ENCODE data around the gene PPA1. TPM values are rescaled to one million over a fixed set of nuclear protein-coding genes. Genes with fewer than 3 reads are reported as not detected.
"Not testable (repeated sequence)": the region's sequence is repeated elsewhere in the genome, so short reads cannot be mapped to it uniquely, and the experiment has no call there.

Gene PPA1
- total RNA-seq, 1 donor from 2014 or later: 303 TPM

GRCh38 chr10:70212277-70212676, 21.0 kb downstream of the PPA1 start:
- no peak for DNase-seq (ENCODE audit: low read depth)

DNA sequence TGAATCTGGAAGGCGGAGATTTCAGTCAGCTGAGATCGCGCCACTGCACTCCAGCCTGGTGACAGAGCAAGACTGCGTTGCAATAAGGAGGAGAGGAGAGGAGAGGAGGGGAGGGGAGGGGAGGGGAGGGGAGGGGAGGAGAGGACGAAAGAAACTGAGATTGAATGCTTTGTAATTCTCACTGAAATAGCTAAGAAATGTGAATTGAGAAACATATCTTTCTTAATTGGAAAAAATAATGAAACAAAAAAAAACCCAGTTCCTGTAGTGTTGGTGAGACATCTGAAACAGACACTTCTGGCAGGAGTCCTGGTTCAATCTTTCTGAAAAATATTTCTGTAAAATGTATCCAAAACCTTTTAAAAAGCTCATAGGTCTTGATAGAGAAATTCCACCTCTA, 26.5 kb downstream of the PPA1 start:
- no peak for DNase-seq (ENCODE audit: low read depth)

GRCh38 chr10:70201105-70201504, 32.1 kb downstream of the PPA1 start:
- DNase-seq (ENCODE audit: low read depth): no peak

DNA sequence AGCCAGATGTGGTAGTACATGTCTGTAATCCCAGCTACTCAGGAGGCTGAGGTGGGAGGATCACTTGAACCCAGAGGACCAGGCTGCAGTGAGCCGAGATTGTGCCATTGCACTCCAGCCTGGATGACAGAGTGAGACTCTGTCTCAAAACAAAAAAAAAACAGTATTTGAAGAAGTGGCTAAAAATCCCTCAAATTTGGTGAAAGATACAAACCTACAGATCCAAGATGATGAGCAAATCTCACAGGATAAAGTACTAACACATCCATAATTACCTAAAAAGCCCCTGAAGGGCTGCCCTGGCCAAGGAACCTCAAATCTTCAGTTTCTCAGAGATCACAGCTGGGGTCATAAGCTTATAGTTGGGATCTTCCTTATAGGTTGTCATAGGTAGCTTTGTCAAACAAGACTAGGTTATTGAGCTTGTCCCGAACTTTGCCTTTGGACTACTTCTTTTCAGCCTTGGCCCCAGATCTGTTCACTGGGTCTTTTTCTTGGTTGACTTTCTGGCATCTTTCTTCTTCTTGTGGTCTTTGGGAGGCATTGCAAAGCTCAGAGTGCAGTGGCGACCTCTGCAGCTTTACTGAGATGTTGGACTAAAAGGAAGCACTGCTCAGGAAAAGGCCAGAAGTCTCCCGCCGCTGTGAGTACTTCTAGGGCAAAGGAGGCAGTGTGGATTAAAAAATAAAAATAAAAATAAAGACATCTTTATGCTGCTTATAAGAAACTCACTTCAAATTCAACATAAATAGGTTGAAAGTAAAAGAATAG, 34.3 kb downstream of the PPA1 start:
- no peak for DNase-seq (ENCODE audit: low read depth)

- DNase-seq (ENCODE audit: low read depth): no peak
Measured at GRCh38 chr10:70197235-70197945, 35.8 kb downstream of the PPA1 start.

GRCh38 chr10:70193391-70193844, 39.8 kb downstream of the PPA1 start:
- peak; percentile 78 for DNase-seq (ENCODE audit: low read depth)

DNA sequence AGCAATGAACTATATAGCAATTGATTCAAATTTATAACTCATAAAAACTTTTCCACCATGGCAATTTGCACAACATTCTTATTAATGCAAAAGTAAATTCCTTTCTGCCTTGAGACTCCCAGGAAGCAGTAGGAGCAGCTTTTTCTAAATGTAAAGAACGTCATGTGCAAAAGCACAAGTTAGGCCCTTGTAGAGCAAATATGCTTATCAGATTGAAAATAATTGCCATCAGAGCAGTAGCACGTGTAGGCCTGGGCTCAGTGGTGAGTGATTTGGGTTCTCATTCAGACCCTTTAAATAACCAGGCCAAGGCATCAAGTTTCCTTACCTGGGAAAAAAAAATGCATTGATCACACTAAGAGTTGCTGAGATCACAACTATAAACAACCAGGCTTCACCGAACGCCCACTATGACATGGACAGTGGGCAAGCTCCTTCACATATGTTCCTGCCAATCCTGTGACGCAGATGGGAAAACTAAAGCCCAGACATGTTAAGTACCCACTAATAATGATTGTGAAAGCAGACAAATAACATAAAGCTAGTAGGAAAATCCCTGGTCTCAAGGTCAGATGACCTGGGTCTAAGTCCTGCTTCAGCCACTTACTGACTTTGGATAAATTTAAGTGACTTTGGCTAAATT, 40.8 kb downstream of the PPA1 start:
- DNase-seq (ENCODE audit: low read depth): no peak

GRCh38 chr10:70191972-70192305, 41.3 kb downstream of the PPA1 start:
- DNase-seq (ENCODE audit: low read depth): peak; percentile 90

- peak; percentile 81 for DNase-seq (ENCODE audit: low read depth)
Measured at GRCh38 chr10:70191161-70191971, 41.9 kb downstream of the PPA1 start.

GRCh38 chr10:70190581-70190980, 42.6 kb downstream of the PPA1 start:
- no peak for DNase-seq (ENCODE audit: low read depth)

- no peak for DNase-seq (ENCODE audit: low read depth)
Measured at GRCh38 chr10:70190102-70190501, 43.1 kb downstream of the PPA1 start.

GRCh38 chr10:70188768-70189167, 44.5 kb downstream of the PPA1 start:
- DNase-seq (ENCODE audit: low read depth): no peak

- DNase-seq (ENCODE audit: low read depth): no peak
Measured at GRCh38 chr10:70186571-70186970, 46.7 kb downstream of the PPA1 start.

- no peak for DNase-seq (ENCODE audit: low read depth)
Measured at GRCh38 chr10:70186090-70186489, 47.1 kb downstream of the PPA1 start.

DNA sequence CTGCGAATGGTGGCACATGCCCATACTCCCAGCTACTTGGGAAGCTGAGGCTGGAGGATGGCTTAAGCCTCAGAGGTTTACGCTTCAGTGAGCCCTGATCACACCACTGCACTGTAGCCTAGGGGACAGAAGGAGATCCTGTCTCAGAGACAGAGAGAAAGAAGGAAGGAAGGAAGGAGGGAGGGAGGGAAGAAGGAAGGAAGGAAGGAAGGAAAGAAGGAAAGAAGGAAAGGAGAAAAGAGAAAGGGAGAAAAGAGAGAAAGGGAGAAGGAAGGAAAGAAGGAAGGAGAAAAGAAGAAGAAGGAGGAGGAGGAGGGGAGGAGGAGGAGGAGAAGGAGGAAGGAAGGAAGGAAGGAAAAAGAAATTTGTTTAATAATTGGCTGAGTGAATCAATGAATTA, 49.9 kb downstream of the PPA1 start:
- DNase-seq (ENCODE audit: low read depth): no peak

DNA sequence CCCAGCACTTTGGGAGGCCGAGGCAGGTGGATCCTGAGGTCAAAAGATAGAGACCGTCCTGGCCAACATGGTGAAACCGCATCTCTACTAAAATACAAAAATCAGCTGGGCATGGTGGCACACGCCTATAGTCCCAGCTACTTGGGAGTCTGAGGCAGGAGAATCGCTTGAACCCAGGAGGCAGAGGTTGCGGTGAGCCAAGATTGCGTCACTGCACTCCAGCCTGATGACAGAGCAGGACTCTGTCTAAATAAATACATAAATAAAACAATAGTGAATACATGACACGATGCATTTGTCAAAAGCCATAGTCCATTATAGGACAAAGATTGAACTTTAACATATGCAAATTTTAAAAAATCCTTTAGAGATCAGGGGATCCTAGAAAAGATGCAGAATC, 54.0 kb downstream of the PPA1 start:
- DNase-seq (ENCODE audit: low read depth): not testable (repeated sequence)

DNA sequence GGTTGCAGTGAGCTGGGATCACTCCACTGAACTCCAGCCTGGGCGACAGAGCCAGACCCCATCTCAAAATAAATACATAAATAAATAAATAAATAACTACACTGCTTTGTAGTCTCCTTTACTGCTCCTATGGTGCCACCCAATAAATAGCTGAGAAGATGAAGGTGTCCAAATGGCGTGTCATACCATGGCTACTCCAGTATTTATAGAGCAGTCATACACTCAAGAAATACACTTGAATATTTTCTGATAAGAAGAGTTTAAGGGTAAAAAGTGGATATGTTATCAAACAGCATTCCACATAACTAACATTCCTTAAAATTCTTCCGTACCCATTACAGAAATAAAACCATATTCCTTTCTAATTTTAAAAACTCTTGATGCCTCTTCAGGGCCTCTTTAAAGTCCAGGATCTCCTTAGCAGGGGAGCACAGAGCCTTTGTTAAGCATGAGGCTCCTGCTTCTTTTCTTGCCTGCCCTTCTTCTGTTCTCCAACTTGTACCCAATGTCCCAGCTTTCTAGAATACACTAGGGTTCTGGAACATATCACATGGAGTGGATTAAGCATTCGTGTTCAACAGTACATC, 55.0 kb downstream of the PPA1 start:
- DNase-seq (ENCODE audit: low read depth): no peak

DNA sequence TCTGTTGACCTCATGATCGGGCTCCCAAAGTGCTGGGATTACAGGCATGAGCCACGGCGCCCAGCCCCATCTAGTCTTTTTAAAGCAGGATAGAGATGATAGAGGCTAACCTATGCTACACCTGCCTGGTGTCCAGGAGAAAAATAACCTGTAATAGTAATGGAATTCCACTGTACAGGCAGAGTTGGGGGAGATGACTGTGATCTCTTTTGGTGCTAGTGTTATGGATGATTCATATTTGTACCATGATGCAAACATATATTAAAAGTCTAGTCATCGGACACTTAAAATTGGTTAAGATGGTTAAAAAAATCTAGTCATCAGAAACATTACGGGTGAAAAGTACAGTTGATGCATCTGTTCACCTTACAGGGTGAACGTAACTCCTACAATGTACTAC, 56.8 kb downstream of the PPA1 start:
- no peak for DNase-seq (ENCODE audit: low read depth)

DNA sequence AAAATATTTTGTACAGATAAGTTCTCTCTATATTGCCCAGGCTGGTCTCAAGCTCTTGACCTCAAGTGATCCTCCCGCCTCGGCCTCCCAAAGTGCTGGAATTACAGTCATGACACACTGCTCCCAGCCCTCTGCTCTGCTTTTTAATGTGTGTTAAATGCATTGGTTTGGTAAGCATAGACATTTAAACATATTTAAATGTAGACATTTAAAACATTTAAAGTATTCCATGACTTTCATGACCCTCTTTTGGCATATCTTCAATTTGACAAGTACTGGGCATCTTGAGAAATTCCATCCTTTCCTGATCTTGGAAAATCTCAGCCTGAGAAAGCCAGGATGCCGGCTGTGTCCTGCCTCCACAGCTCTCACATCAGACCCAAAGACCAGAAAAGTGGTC, 57.7 kb downstream of the PPA1 start:
- no peak for DNase-seq (ENCODE audit: low read depth)

DNA sequence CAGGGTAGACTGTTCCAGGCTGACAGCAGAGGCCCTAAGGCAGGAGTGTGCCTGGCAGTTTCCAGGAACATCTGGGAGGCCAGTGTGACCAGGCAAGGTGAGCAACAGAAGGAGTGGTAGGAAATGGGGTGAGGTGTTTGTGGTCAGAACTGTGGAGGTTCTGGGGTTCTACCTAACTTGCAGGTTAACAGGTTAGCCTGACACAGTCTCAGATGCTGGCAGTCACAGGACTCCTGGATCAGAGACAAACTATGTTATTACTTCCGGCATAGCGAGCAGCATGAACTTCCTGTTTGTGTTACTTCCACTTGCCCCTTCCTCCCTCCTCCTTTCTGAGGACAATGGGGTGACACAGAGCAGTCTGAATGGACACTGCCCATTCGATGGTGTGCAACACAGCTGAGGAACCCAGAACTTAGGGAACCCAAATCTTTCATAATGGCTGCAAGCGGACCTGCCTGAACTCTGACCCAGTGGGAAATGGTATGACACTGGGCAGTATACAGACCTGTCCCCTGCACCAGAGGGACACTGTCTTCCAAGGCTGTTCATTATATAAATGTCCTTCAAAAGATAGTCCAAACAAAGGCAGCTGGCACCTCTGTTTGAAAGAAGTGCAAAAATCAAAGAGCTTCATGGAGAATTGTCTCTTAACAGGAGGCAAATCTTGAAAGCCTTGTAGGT, 59.0 kb downstream of the PPA1 start:
- DNase-seq (ENCODE audit: low read depth): peak; percentile 34

All from renal cortical epithelial cell (primary cell).